ENCODE measurements around the gene ARHGAP8.

ARHGAP8 gene

GRCh38 chr22:44821741-44822475 is 69.5 kb downstream of the ARHGAP8 start:
- no peak overlapping the region for H3K27ac ChIP-seq
- H3K9me3 ChIP-seq (ENCODE audit: severe bottlenecking) = no peaks in the 10 kb centered on the region
- H3K27me3 ChIP-seq (ENCODE audit: insufficient read depth, low read depth, severe bottlenecking) = no peaks in the 10 kb centered on the region
- H3K4me3 ChIP-seq (ENCODE audit: low read depth, low read length) = no peak overlapping the region
- no peak for TF ChIP-seq CTCF (IDR thresholded peaks at IDR 0.05; ENCODE audit: low read depth, low read length)
- DNase-seq = no peak
- no peaks in the 10 kb centered on the region for H3K36me3 ChIP-seq

- H3K4me3 ChIP-seq (ENCODE audit: low read depth, low read length) = no peak overlapping the region
- no peak for TF ChIP-seq CTCF (IDR thresholded peaks at IDR 0.05; ENCODE audit: low read depth, low read length)
- no peaks in the 10 kb centered on the region for H3K36me3 ChIP-seq
- H3K9me3 ChIP-seq (ENCODE audit: severe bottlenecking) = no peaks in the 10 kb centered on the region
- no peak for DNase-seq
- H3K27ac ChIP-seq = no peak overlapping the region
- H3K27me3 ChIP-seq (ENCODE audit: insufficient read depth, low read depth, severe bottlenecking) = no peaks in the 10 kb centered on the region
Observed at GRCh38 chr22:44822534-44822933, 70.2 kb downstream of the ARHGAP8 start.

- no peak for TF ChIP-seq CTCF (IDR thresholded peaks at IDR 0.05; ENCODE audit: low read depth, low read length)
- no peak overlapping the region for H3K4me3 ChIP-seq (ENCODE audit: low read depth, low read length)
- H3K27ac ChIP-seq = no peak overlapping the region
- no peak for DNase-seq
- no peaks in the 10 kb centered on the region for H3K9me3 ChIP-seq (ENCODE audit: severe bottlenecking)
- no peaks in the 10 kb centered on the region for H3K27me3 ChIP-seq (ENCODE audit: insufficient read depth, low read depth, severe bottlenecking)
- no peaks in the 10 kb centered on the region for H3K36me3 ChIP-seq
Observed at GRCh38 chr22:44823396-44823795, 71.0 kb downstream of the ARHGAP8 start.

- Histone ChIP-seq H3K9me3 (ENCODE audit: severe bottlenecking) (no peaks in the 10 kb centered on the region), H3K4me3 (ENCODE audit: low read depth, low read length) (no peak overlapping the region), H3K36me3 (no peaks in the 10 kb centered on the region), H3K27me3 (ENCODE audit: insufficient read depth, low read depth, severe bottlenecking) (no peaks in the 10 kb centered on the region), H3K27ac (no peak overlapping the region)
- no peak for DNase-seq
- TF ChIP-seq CTCF (IDR thresholded peaks at IDR 0.05; ENCODE audit: low read depth, low read length) = no peak
Observed at GRCh38 chr22:44823806-44824205, 71.4 kb downstream of the ARHGAP8 start.

- Histone ChIP-seq H3K27me3 (ENCODE audit: insufficient read depth, low read depth, severe bottlenecking) (no peaks in the 10 kb centered on the region), H3K4me3 (ENCODE audit: low read depth, low read length) (no peak overlapping the region), H3K36me3 (no peaks in the 10 kb centered on the region), H3K9me3 (ENCODE audit: severe bottlenecking) (no peaks in the 10 kb centered on the region), H3K27ac (no peak overlapping the region)
- TF ChIP-seq CTCF (IDR thresholded peaks at IDR 0.05; ENCODE audit: low read depth, low read length) = no peak
- no peak for DNase-seq
Observed at GRCh38 chr22:44824271-44824670, 71.9 kb downstream of the ARHGAP8 start.

Measured in WERI-Rb-1 (cell line).